ENCODE measurements around the gene KIAA0753.

Gene KIAA0753

DNA sequence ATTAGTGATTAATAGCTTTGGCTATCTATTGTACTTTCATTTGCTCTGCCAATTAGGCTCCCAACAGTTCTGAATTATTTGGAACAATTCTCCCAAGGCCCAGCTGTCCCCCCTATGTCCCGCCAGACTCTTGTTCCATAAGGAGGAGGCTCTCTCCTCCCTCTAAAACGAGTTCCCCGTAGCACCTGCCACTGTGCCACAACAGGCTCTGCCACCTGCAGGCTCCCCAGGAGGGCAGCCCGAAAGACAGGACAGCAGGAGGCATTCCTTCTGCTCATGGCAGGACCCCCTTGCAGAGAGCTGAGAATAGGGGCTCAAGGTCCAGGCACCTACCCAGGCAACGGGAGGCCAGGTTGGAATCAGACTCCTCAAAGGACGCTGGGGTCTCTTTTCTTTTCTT, 93.2 kb downstream of the KIAA0753 start:
- DNase-seq (ENCODE audit: low read depth, low spot score) = no peak

DNA sequence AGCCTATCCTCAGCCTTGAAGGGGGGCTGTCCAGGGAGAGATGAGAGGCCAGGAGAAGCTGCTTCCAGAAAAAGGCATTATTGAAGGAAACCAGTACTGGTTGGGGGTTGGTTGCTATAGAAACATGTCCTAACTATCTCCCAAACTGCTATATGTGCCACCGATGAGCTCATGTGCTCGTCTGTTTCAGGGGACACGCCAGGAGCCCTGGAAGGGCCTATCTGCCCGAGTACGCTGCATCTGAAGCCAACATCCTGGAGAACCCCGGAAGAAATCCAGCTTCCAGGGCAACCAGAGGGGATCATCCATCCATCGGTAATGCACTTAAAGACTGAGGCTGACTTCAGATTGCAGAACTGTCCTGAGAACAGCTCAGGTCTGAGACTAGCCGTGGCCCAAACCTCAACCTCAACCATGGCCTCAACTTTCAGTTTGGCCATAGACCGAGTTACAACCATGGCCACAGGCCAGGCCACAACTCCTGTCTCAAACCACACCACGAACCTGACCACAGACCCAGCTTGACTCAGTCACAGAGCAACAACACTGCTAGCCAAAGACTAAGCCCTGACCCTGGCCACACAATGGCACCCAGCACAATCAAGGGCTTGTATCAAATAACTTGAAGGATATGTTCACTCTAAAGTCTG, 94.3 kb downstream of the KIAA0753 start:
- DNase-seq (ENCODE audit: low read depth, low spot score) = no peak

DNA sequence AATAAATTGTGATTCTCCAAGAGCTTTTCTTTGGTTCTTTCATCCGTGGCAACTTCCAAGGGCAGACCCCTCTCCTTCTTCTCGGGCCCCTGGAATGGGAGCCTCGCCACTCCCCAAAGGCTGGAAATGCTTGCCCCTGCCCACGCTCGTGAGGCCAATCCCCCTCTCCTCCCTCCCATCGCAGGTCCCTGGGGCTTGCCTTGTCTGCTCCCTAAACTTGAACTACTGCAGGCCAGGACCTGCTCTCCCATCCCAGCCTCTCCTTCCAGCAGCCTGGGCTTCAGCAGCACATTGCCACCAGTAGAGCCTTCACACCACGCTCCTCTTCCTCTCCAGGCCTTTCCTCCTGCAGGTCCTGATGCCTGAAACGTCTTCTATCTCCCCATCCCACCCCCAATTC, 95.2 kb downstream of the KIAA0753 start:
- no peak for DNase-seq (ENCODE audit: low read depth, low spot score)

- DNase-seq (ENCODE audit: low read depth, low spot score) = no peak
Observed at GRCh38 chr17:6544011-6544370, 96.5 kb downstream of the KIAA0753 start.

DNA sequence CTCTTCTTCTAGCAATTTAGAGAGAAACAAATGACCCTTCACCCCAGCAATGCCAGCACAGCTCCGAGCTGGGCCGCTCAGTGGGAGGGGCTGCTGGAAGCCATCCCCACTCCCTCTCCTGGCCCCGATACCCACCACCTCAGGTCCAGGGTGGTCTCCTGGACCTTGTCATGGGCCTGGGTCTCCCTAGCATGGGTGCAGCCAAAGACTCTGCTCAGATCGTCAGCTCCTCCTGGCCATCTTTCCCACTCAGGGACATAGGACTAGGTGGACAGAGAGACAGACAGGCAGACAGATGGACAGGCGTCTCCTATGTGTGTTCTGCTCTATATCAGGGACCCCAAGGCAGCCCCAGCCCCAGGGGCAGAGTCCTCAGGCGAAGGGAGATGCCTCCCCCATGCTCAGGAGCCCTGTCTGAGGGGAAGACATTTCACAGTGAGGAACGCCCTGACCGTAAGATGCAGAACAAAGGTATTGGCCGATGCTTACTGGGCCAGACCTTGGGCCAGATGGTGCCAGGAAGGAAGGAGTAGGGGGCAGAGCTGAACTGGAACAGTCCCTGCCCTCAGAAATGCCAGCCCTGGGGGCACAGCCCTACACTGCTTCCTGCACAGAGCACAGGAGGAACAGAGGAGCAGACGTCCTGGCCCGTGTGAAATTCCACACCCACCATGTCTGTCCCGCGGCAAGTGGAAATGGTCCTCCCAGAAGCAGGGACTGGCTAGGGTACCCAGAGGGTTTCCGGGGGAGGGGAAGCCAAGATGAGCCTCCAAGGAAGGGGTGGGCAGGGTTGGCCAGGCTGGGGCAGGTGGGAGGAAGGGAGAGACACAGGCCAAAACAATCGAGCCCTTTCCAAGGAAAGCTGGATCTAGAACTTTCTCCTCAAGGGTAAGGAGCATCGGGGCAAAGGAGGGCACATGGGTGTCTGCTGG, 97.2 kb downstream of the KIAA0753 start:
- DNase-seq (ENCODE audit: low read depth, low spot score) = no peak

- DNase-seq (ENCODE audit: low read depth, low spot score) = no peak
Observed at GRCh38 chr17:6542577-6542976, 97.9 kb downstream of the KIAA0753 start.

DNA sequence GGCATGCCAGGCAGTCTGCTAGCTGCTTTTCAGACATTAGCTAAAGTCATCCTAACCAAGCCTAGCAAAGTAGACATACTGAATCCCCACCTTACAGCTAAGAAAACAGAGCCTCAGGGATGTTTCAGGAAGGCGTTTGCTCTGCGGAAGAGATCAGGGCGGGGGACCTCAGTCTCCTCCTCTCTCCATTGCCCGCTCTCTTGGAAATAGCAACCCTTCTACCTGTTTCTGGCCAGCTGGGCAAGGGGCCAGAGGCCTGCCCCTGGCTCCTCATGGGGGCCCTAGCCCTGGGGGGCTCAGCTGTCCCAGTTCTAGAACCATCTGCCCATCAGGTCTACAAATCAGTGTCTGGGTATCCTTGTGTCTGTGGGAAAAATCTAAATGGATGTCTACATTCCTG, 98.6 kb downstream of the KIAA0753 start:
- no peak for DNase-seq (ENCODE audit: low read depth, low spot score)

GRCh38 chr17:6539871-6540270, 100.6 kb downstream of the KIAA0753 start:
- DNase-seq (ENCODE audit: low read depth, low spot score) = no peak

DNA sequence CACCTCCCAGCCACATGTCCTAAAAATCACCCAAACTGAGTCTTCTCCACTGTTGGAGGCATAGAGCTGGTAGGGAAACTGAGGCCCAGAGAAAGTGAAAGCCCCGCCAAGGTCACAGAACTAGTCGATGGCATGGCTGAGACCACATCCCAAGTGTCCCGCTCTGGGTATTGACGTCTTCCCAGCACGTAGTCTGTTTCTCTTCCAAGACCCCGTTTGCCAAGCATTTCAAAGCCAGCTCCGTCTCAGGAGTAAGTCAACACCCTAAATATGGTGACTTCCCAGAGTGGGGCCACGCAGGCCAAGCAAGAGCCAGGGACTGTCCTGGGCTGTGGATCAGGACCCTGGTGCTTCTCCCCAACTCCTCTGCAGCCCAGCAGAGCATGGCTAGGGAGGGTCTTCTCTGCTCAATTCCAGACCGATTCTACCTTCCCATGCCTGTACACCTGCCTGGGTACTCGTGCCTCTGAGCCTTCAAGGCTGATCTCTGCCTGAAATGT, 103.9 kb downstream of the KIAA0753 start:
- DNase-seq (ENCODE audit: low read depth, low spot score) = no peak

DNA sequence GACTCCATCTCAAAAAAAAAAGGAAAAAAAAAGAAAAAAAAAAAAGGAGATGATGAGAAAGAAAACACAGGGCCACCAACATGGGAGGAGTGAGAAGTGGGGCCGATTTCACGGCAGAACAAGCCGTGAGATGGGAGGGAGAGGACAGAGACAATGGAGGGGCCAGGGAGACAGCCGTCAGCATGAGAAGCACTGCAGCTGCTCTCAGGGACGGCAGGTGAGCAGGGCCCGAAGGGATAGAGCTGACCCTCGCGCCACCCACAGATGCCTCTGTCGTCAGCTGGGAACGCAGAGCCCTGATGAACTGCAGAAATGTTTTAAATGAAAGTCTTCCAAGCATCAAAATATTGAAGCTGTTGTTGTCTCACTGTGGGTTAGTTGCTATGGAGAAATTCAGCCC, 104.5 kb downstream of the KIAA0753 start:
- no peak for DNase-seq (ENCODE audit: low read depth, low spot score)

- DNase-seq (ENCODE audit: low read depth, low spot score) = no peak
Observed at GRCh38 chr17:6534846-6535514, 105.5 kb downstream of the KIAA0753 start.

- DNase-seq (ENCODE audit: low read depth, low spot score) = no peak
Observed at GRCh38 chr17:6532441-6532885, 108.0 kb downstream of the KIAA0753 start.

DNA sequence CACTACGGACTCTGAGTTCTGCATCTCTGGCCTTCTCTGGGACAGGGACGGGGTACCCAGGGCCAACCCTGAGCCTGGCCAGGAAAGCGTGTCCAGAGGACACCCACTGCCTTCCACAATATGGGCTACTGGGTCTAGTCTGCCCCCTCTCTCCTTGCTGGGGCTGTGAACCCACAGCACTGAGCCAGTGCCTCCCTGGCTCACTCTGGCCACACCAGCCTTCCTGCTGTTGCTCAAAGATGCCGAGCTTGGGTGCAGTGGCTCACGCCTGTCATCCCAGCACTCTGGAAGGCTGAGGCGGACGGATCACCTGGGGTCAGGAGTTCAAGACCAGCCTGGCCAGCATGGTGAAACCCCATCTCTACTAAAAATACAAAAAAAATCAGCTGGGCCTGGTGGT, 108.9 kb downstream of the KIAA0753 start:
- DNase-seq (ENCODE audit: low read depth, low spot score) = no peak

DNA sequence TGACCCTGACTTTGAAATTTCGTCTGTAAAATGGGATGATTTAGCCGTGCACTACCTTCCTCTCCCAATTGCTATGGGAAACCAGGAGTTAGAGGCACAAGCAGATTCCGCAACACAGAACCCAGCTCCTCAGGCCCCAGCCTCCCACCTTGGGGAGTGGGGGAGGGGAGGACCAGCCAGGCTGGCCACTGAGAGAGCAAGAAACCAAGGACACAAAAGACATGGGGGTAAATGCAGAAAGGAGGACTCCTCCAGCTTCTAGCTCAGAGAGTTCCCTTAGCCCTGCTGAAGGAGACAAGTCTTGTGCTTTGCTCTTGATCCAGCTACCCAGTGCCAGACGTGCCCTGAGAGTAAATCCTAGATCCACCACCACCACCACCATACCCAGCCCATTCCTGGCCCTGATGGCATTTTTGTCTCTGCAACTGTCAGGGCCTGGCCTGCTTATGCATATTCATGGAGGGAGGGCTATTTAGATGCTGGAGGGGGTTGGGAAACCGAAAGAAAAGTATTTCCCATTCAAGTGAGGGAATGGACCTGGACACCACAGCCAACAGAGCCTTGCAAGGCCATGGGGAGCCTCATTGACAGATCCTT, 110.1 kb downstream of the KIAA0753 start:
- DNase-seq (ENCODE audit: low read depth, low spot score) = no peak

GRCh38 chr17:6528557-6528956, 112.0 kb downstream of the KIAA0753 start:
- no peak for DNase-seq (ENCODE audit: low read depth, low spot score)
